Measurements from ENCODE around the gene SLIT1.

DNA sequence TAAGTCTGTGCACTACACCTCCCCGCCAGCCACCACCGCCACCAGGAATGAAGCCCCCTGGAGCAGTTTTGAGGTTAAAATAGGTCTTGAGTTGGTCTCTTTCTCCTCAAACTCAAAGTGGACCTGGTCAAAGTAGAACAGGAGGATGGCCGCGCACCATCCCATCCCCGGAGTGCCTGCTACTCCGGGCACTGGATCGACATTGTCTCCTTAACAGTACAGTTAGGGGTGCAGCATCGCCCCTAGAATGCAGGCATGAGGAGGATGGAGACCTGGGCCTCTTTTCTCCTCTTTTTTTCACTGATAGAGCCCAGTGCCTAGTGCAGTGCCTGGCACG is 145.5 kb downstream of the SLIT1 start:
- TF ChIP-seq POLR2A (IDR thresholded peaks at IDR 0.05) (no peak), CTCF (IDR thresholded peaks at IDR 0.05) (no peak)

Measured in testis (tissue), 2 donors.